RPMI7951 (cell line): ENCODE results near the gene ADNP2. TPM values are rescaled to one million over a fixed set of nuclear protein-coding genes. Genes with fewer than 3 reads are reported as not detected.
A peak's percentile ranks its signal among the peaks of the same experiment; 100 is the strongest.
"Not testable (repeated sequence)": the region's sequence is repeated elsewhere in the genome, so short reads cannot be mapped to it uniquely, and the experiment has no call there.

Experiments used
- DNase-seq: peaks from one replicate; pipeline ENCODE4 v3.0.0-alpha.2; 2012; ENCODE audit warnings: low read depth
- total RNA-seq: library from RNA; depleted of rRNA; stranded (reverse); fragments of >200 nt; shearing (Covaris generic); gene quantifications from 2 replicates; pipeline ENCODE4 v1.2.3, GENCODE V29; 2014

Gene ADNP2
- total RNA-seq, 1 experiment from 2014 or later = 12.9 TPM

DNA sequence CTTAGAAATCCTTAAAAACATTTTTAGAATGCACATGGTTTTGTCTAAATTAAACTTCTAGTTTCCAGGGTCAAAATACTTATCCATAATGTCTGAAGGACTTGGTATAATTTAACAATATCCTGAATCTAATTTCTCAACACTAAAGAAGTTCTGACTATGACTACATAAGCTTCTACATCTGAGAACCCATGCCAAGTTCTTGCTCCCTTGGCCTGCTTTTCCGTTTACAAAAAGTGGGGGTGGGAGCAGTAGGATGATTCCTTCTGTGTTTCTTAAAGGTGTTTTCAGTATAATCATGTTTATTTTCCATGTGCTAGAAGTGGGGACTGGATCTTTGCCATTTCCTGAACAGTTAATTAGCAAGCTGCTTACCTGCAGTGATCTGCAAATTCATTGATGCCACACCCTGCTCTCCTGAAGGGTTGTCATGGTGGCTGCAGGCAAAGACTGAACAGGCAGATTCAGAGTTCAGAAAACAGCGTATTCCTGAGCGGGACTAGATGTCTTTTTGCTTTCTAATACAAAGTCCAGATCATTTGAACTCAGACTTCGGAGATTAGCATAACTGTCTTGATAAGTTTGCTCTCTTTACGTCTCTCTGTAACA is 36.2 kb downstream of the ADNP2 start:
- no peak for DNase-seq

DNA sequence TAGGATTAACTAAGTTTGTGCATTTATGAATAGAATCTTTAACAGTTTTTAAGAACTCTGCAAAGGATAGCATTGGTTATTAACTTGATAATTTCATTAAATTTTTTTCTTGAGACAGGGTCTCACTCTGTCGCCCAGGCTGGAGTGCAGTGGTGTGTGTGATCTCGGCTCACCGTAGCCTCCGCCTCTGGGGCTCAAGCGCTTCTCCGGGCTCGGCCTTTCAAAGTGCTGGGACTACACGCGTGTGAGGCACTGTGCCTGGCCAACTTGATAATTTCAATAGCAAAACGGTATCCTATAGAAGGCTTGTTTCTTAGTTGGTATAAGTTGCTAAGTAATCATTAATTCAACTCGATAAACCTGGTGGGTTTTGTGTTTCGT is 38.0 kb downstream of the ADNP2 start:
- no peak for DNase-seq

DNA sequence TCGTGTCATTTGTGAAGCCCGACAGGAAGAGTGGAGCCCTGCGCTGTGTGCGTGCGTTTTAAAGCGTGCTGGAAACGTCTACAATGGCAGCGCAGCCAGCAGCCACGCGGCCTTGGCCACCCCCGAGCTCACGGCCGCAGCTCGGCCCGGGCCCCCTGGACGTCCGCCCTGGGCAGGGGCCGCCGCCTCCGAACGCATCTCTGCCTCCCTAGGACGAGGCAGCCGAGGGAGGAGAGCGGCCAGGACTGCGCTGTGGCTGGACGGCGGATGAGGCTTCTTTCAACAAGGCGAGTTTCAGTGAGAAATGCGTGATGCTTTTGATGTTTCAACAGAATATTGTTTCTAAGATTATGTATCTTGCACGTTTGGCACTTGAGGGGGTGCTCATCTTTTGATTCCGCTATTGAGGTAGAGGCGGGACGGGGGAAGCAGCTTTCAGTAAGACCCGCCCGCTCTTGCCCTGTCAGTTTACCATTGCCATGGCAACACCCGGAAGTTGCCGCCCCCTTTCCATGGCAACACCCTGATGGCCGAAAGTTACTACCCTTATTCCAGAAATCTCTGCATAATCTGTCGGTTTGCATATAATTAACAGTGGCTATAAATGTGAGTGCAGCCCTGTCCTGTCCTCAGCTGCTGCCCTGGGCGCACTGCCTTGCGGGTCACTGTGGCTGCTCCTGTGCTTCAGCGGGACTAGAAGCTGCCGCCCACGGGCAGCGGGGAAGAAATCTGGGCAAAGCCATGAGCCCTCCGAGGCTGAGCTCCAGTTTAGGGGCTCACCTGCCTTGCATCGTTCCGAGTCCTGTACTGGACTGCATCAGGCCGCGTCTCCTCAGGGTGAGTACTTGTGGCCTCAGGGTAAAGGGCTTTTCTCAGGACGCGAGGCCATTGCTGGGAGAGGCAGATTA is 38.6 kb downstream of the ADNP2 start:
- peak; percentile 83 for DNase-seq

DNA sequence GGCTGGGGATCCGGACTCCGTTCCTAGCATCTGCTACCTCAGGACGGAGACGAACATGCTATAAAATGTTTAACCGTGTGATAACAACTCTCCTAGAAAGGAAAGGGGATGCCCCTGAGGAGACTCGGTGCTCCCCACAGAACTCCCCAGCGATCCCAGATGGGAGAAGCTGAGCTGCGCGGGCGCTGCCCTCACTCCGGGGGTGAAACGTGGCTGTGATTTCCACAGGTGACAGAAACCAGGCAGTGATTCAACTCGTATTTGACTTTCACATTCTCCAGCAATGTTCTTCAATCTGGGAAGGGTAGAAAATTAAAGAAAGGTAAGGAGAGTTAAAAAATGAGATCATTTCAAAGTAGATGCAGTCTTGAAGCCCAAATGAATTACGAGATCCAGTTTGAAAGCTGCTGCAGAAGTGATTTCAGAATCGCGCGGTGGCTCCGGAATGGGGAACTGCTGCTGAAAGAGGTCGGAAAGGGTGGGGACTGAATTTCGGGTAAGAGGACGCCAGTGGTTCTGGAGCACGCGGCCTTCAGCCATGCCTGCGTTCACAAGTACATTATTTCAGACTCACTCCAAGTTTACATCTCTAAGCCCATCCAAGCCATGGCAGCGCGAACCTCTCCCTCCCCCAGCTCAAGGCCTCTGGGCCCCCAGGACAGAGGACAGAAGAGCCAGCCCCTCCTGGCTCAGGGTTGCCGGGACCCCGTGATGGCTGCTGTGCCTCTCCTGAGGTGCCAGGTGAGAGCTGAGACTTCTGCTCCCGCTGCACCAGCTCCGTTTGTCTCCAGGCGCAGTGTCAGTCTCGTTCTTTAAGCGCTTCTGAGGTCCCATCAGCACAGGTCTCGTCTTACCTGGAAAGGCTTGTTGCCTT is 39.5 kb downstream of the ADNP2 start:
- DNase-seq = no peak

DNA sequence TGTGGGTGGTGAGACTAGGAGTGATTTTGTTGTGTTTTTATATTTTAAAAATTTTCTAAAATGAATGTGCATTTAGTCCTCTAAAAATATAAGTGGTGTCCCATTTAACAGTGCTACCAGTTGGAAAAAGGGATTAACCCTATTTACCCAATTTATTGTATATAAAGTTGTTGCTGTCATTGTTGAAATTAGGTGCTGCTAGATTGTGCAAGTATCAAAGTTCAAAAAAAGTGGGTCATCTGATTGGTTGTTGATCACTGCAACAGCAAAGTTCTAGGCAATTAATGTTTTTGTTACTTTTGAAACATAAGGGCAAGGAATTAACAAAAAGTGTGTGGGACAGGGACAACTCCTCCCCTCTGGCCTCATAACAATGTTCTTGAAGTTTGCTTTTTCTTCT is 40.6 kb downstream of the ADNP2 start:
- no peak for DNase-seq

DNA sequence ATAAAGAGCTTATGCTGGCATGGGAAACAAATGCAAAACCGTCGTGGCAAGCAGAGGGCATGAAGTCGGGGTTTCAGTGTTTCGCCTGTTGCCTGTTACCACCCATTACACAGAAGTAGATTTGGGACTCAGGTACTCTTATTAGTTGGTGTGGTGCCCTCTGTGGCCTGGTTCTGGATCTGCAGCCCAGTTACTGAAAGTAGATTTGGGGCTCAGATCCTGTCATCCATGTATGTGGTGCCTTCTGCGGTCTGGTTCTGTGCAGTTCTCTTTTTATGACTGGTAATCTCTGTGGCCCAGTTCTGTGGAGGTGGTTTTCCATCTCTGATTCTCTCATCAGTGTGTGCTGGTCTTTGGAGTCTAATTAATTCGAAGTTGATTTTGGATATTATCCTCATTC is 45.2 kb downstream of the ADNP2 start:
- DNase-seq = no peak

DNA sequence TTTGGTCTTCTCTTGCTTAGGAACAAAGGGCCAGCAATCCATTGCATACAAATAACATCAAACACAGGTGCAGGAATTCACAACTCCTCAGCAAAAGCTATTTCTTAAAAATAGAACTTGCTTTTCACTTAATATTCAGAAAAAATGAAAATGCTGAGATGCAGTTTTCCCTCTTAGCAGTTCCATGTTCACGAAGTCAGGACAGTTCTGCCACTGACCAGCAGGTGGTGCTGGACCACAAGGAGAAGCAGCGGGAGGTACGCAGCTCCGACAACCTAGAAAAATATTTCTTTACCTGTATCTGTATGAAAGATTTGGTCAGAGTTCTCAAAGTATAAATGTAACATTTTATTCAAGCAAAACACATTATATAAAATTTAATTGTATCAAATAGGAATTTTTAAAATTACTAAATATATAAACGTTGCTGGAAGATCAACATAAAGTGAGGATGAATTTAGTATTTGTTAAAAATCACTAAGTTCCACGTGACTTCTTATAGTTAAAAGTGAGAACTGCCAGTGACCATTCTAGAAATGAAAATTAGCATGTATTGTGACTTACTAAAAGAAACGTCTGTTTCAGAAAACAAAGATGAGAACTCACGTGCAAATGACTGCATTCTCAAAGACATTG is 48.8 kb downstream of the ADNP2 start:
- DNase-seq = peak; percentile 43

DNA sequence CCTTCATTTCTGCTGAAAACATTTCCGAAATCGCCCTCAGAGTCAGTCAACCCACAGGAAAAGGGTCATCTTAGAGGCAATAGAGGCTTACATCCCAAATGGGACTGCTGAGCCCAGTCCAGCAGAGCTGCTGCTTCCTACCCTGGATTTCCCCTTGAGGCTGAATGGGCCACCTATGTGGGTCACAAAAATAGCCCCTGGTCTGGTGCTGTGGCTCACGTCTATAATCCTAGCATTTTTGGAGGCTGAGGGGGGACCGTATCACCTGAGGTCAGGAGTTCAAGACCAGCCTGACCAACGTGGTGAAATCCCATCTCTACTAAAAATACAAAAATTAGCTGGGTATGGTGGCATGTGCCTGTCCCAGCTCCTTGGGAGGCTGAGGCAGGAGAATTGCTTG is 49.3 kb downstream of the ADNP2 start:
- DNase-seq = no peak

DNA sequence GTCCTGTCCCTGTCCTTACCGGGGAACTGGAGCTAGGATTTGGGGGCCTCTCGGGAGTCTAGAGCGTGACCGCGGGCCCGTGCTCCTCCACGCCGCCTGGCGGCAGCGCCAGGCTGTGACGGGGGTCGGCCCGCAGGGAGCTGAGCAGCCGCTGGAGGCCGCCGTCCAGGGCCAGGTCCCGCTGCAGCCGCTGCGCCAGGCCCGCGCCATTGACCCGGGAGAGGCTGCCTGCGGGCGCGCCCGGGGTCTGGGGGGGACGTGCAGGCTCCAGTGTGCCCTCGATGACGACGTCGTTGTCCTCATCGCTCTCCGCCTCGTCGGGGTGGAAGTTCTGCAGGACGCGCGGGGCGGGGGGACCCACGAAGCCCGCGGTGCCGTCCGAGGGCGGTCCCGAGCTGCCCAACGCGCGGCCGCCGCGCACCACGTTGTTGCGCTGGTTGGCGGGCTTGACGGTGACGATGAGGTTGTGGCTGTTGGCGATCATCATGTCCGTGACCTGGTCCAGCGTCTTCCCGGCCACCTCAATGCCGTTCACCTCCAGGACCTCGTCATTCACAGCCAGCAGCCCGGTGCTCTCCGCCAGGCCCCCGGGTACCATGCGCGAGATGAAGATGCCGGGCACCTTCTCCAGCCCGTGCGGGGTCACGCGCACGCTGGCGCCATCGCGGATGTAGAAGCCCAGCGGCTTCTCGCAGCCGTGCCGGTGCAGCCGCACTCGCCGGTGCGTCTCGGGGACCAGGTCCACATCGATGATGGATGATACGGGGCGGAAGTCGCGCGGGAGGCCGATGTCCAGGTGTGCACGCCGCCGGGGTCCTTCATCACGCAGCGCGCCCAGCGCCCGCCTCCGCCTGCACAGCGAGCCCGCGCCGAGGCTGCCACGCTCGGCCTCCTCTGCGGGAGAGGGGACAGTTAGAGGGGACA is 50.9 kb downstream of the ADNP2 start:
- DNase-seq = no peak

DNA sequence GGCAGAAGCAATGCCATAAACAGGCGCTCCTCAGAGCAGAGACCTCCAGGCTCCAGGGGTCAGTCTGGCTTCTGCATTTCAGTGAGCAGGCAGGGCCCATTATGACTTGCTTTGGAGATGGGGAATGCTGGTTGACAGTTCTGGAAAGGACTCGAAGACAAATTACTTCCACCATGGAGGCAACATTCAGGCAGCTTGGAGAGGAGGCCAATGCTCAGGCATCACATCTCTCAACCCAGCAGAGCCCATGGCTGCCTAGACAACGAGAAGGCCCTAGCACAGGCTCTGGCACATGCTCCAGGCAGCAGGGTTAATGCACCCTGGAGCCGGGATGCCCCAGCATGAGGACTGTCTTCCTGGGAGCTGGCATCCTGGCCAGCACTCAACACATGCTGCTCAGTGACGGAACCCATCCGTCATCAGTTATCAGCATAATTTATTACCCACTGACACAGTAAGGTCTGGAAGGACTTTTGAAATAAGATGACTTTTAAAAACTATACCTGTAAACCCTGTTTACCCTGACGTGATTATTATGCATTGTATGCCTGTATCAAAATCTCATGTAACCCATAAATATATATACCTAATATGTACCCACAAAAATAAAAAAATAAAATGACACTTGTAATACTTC is 52.8 kb downstream of the ADNP2 start:
- DNase-seq = no peak

DNA sequence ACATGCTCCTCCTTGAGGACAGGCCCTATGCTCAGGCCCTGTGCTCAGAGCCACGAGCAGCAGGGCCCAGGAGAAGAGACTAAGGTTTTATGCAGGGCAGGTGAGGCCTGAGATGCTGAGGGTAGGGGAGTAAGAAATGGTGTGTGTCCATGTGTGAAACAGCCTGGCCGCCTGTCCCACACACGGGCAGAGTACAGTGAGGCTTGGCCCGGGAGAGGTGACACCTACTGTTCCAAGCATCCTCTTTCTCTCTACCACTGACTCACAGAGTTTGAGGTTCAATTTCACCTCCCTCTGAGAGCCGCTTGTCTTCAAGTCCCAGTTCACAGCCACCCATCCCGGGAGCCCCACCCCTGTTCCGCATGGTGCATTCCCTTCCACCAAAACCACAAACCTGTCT is 54.1 kb downstream of the ADNP2 start:
- no peak for DNase-seq

DNA sequence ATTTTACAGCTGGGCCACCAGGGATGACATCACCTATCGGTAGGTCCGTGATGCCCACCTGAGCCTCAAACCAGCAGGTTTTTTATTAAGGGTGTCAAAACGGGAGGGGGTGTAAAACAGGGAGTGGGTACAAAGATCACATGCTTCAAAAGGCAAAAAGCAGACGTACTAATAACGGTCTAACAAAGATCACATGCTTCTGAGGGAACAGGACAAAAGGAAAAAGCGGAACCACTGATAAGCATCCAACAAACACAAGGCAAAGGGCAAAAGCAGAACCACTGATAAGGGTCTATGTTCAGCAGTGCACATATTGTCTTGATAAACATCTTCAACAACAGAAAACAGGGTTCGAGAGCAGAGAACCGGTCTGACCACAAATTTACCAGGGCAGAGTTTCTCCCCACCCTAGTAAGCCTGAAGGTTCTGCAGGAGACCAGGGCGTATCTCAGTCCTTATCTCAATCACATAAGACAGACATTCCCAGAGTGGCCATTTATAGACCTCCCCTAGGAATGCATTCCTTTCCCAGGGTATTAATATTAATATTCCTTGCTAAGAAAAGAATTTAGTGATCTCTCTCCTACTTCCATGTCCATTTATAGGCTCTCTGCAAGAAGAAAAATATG is 55.8 kb downstream of the ADNP2 start:
- not testable (repeated sequence) for DNase-seq

DNA sequence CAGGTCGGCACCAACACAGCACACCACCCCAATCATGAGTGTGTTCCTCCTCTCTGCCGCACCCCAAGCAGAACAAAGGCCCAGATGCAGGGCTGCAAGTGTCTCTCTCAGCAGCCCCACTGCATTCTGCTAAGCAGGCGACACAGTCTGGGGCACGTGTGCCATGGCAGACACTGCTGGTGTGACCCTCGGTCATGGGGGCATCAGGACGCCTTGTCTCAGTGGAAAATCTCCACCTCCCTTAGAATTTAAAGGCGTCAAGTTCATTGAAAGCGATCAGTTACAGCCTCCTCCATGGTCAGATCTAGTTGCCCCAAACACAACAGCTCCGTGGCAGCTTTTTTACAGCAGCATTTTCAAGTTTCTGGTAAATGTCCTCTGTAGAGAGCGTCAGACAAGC is 57.2 kb downstream of the ADNP2 start:
- no peak for DNase-seq

DNA sequence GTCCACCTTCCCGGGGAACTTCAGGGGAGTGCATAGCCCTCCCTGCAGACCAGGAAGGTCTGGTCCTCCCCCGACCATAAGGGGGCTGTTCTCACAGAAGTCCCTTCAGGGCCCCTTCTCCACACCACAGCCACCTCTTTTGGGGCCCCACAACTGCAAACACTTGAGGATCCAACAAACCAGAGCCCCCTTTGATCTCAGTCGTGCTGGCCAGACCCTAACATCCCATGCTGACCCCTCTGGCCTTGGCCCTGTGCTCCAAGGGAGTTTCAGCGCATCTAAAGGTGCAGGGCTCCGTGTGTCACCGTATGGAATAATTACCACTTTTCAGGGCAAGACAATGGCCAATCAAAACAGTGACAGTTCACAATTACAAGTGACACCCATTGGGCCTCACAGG is 57.7 kb downstream of the ADNP2 start:
- no peak for DNase-seq

DNA sequence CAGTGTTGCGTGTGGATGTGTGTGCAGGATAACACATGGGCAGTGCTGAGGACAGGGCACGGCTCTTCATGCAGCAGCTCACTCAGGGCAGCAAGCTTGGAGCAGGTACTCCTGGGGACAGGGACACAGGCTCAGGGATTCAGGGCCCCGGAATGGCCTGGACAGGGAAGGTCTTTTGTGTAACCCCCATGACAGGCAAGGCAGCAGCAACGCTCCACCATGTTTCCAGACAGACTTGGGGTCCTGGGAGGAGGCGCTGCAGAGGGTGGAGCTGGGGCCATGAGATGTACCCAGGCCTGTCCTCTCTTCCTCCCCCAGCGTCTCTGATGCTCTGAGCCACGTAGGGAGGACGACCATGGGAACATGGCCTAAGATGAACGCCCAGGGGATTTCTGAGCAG is 58.3 kb downstream of the ADNP2 start:
- DNase-seq = no peak

DNA sequence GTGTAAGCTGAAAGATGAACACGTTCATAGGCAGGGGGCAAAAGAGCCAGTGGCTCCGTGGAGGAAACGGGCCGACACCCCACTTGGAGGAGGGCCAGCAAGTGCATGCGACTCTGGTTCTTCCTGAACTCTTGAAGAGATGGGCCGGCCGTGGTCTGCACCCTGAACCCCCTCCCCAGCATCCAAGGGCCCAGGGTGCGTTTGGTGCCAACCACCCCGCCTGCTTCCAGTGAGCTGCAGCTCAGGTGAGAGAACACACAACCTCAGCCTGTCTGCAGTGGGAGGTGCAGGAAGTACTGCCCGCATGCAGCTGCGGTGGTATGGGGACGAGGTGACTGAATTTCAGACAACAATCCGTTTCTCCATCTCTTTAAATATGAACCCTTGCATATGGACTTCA is 58.9 kb downstream of the ADNP2 start:
- DNase-seq = no peak

DNA sequence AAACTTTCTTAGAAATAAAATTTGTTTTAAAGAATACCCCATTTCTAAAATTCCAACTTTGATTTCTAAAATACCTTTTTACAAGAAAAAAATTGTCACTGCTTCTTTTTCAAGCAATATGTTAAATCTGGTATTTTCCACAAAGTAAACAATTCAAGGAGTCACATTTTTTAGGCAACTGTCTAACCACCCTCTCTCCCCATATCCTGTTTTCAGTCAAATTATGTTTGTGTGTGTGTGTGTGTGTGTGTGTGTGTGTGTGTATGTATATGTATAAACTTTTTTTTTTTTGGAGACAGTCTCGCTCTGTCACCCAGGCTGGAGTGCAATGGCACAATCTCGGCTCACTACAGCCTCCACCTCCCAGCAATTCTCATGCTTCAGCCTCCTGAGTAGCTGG is 59.3 kb downstream of the ADNP2 start:
- no peak for DNase-seq

DNA sequence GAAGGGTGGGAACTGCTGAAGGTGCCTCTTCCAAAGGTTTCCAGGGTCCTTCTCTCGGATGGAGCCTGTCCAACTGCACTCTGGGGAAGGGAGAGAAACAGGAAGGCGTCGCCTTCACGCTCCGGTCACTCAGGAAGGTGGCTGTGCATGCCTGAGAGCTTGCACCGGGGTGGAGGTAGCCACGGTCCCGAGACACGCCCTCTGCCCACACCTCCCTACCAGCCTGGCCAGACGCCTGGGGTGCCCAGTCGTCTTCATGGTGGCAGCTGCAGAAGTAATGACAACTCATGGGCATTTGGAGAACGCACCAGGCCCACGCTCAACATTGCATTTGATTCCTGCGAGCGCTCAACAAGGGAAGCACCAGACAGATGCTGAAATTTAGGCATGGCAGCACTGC is 59.9 kb downstream of the ADNP2 start:
- no peak for DNase-seq

DNA sequence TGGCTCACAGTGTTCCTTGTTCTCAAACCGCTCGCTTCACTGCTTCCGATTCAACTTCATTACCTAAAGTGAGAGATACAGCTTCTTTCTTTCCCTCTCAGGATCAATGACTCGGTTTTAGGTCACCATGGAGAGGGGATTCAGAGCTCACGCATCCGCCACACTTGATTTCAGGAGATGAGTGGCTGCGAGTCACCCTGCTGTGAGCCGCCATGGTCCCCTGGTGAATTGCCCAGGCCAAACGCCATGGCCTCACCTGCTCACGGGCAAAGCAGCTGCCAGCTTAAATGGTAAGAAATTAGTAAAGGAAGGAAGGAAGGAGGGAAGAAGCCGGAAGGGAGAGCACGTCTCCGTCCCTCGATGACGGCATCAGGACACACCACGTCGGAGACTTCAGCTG is 60.5 kb downstream of the ADNP2 start:
- no peak for DNase-seq
